ENCODE measurements around the gene ATP6V1C2. TPM values are rescaled to one million over a fixed set of nuclear protein-coding genes. Genes with fewer than 3 reads are reported as not detected.

The ATP6V1C2 gene
- total RNA-seq, 4 donors from 2014 or later = 0.63 to 4.0 (median 1.3) TPM

GRCh38 chr2:10764896-10765295 is 43.5 kb downstream of the ATP6V1C2 start:
- no peak for TF ChIP-seq CTCF (IDR thresholded peaks at IDR 0.05)
- DNase-seq (ENCODE audit: low spot score) = no peak
- ATAC-seq (ENCODE audit: low FRiP score) = no peak

GRCh38 chr2:10765461-10765860 is 44.0 kb downstream of the ATP6V1C2 start:
- TF ChIP-seq CTCF (IDR thresholded peaks at IDR 0.05) = no peak
- ATAC-seq (ENCODE audit: low FRiP score) = no peak
- no peak for DNase-seq (ENCODE audit: low spot score)

- DNase-seq (ENCODE audit: low spot score) (no peak), ATAC-seq (ENCODE audit: low FRiP score) (no peak)
- TF ChIP-seq CTCF (IDR thresholded peaks at IDR 0.05) = no peak
These were observed 44.5 kb downstream of the ATP6V1C2 start for GRCh38 chr2:10765914-10766313.

GRCh38 chr2:10768063-10768507 is 46.7 kb downstream of the ATP6V1C2 start:
- no peak for ATAC-seq (ENCODE audit: low FRiP score)
- TF ChIP-seq CTCF (IDR thresholded peaks at IDR 0.05) = no peak

GRCh38 chr2:10770956-10771750 is 49.7 kb downstream of the ATP6V1C2 start:
- ATAC-seq (ENCODE audit: low FRiP score) = no peak
- no peak for TF ChIP-seq CTCF (IDR thresholded peaks at IDR 0.05)
- DNase-seq (ENCODE audit: low spot score) = no peak

More at GRCh38 chr2:10768063-10768507, 46.7 kb downstream of the ATP6V1C2 start:
- no peak for DNase-seq (ENCODE audit: low spot score)

GRCh38 chr2:10771786-10772185 is 50.4 kb downstream of the ATP6V1C2 start:
- DNase-seq (ENCODE audit: low spot score) (no peak), ATAC-seq (ENCODE audit: low FRiP score) (no peak)
- TF ChIP-seq CTCF (IDR thresholded peaks at IDR 0.05) = no peak
